GM18867 (cell line): ENCODE results near the gene WHRN.

Experiments
- ATAC-seq: cut with Tn5 transposase; IDR thresholded peaks from one replicate; pipeline ENCODE4 v1.9.1; 2021; ENCODE audit warnings: mild to moderate bottlenecking, moderate library complexity; ENCODE audit not compliant: unreplicated experiment

The WHRN gene

DNA sequence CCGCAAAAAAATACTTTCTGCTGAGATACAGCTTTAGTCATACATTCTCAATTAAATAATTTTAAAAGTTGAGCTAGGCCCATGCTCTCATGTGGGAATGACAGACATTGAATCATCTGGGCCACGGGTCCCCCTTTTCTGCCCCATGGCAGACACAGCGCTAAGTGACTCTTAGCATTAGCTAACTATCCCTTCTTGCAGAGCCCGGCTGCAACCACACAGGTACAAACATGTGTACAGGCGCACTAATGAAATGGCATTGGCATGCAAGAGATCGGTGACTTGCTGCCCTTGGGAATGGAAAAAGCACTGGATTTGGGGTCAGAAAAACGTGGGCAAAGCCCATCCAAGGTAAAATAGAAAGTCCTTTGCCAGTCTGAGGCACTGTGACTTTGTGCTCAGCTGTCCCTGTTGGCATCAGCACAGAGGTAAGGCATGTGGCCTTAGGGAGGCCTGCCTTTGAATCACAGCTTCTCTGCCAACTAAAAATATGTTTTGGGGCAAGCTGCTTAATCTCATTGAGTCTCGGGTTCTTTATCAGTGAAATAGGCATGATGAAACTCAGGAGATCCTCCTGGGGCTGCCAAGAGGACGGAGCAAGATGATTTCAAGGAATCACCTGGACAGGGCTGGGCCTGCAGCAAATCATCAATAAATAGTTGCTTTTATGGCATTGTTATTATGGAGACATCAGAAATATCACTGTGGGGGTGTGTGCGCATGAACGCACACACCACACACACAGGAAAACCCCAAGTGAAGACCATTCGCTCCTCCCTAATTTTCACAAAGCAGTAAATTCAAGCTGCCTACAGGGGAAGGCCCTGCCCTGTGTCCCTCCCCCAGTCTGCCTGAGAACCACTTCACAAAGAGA is 54.2 kb downstream of the WHRN start:
- no peak for ATAC-seq

GRCh38 chr9:114450181-114450580 is 55.1 kb downstream of the WHRN start:
- ATAC-seq: no peak

- no peak for ATAC-seq
These were observed 56.0 kb downstream of the WHRN start for GRCh38 chr9:114449236-114449635.

DNA sequence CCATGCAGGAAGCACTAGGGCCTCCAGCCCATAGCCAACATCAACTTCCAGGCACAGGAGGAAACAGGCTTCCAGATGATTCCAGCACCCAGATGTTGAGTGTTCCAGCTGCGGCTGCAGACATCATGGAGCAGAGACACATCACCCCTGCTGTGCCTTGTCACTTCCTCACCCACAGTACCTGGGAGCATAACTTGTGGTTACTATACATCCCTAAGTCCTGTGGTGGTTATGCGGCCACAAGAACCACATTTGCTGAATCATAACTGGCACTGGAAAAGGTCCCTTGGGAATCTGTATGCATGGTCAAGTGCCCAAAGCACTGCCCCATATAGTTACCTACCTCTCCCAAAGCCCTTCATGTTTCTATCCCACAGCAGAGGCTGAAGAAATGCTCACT is 56.6 kb downstream of the WHRN start:
- ATAC-seq: no peak

- no peak for ATAC-seq
These were observed 58.4 kb downstream of the WHRN start for GRCh38 chr9:114446672-114447450.

- no peak for ATAC-seq
These were observed 59.2 kb downstream of the WHRN start for GRCh38 chr9:114446036-114446435.

DNA sequence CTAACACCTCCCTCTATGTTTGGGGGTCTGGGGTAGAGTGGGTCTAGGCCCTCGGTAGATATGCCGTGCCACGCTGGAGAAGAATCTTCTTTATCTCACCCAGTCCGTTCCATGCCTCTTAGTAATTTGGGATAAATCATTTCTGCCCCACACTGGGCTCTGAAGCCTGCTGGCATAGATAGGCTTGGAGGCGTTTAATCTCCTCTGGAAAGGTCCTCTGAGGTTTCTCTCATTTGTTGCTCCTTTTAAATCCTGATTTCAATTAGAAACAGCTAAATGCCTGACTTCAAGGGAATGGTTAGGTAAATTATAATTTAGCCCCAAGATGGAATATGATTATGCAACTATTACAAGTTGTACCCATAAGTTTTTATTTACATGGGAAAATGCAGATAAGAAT is 59.7 kb downstream of the WHRN start:
- no peak for ATAC-seq

- no peak for ATAC-seq
These were observed 63.3 kb downstream of the WHRN start for GRCh38 chr9:114442022-114442421.

DNA sequence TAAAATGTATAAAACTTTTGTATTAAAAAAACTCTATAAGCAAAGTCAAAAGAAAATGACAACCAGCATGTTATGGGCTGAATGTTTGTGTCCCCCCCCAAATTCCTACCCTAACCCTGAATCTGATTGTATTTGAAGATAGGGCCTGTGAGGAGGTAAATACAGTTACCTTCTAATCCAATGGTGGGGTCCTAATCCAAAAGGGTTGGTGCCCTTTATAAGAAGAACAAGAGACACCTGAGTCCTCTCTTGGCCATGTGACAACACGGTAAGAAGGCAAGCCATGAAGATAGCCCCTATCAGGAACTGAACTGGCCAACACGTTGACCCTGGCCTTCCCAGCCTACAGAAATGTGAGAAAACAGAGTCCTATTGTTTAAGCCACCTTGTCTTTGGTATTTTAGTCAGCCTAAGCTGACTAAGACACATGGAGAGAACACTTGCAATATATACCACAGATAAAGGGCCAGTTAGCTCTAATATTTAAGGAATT is 67.8 kb downstream of the WHRN start:
- ATAC-seq: no peak

GRCh38 chr9:114434878-114435311 is 70.4 kb downstream of the WHRN start:
- ATAC-seq: no peak

- ATAC-seq: no peak
These were observed 71.5 kb downstream of the WHRN start for GRCh38 chr9:114433720-114434255.

DNA sequence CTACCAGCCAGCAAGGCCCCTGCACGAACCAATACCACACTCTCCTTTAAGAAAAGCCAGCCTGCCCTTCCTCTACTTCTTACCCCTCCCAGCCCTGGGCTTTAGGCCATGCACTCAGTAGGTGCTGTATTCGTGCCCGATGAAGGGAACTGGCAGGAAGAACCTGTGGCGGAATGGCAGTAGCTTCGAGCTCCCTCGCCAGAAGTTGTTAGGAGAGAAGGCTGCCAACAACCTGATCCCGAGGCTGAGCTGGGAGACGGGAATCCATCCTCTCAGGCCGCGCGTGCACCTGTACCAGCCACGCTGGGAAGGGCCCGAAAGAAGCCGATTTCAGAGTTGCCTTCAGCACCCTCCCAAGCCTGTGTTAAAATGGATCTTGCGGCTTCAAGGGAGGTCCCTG is 72.2 kb downstream of the WHRN start:
- ATAC-seq: no peak

- ATAC-seq: no peak
These were observed 72.8 kb downstream of the WHRN start for GRCh38 chr9:114432323-114433067.

GRCh38 chr9:114431770-114432169 is 73.5 kb downstream of the WHRN start:
- ATAC-seq: no peak

GRCh38 chr9:114431003-114431402 is 74.3 kb downstream of the WHRN start:
- ATAC-seq: no peak

DNA sequence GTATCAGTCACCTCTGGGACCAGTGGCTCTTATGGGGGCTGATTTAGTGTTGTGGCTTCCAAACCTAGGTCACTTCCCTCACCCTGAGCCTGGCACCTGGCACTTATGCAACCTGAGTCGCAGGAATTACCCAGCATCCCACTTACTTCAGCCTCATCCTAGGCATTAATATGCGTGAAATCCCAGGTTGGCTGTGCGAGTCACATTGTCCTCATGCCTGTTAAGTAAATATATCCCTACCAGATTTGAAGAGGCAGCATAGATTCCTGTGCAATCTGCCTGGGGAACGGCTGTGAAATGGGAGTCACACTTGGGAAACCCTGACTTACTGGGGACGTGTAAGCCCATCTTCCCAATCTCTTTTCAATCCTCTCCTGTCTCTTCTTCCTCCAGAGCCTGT is 74.8 kb downstream of the WHRN start:
- ATAC-seq: no peak

DNA sequence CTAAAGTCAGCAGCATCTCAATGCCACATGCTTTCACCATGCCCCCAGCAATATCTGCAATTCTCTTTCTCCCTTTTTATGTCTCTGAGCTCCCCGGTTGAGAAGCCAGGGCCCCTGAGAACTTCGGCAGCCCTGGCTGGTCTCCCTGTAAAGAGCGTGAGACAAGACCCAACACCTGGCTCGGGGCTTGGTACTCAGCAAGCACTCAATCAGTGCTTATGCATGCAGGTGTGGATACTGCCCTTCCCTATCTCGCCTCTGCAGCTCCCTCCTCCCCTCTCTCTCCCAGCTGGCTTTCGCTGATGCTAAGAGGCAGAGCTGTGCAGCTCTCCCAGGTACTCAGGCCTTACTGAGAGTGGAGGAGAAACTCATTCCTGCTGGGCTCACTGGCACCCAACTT is 75.8 kb downstream of the WHRN start:
- no peak for ATAC-seq

- no peak for ATAC-seq
These were observed 76.8 kb downstream of the WHRN start for GRCh38 chr9:114428466-114428865.

GRCh38 chr9:114427644-114428043 is 77.6 kb downstream of the WHRN start:
- no peak for ATAC-seq

DNA sequence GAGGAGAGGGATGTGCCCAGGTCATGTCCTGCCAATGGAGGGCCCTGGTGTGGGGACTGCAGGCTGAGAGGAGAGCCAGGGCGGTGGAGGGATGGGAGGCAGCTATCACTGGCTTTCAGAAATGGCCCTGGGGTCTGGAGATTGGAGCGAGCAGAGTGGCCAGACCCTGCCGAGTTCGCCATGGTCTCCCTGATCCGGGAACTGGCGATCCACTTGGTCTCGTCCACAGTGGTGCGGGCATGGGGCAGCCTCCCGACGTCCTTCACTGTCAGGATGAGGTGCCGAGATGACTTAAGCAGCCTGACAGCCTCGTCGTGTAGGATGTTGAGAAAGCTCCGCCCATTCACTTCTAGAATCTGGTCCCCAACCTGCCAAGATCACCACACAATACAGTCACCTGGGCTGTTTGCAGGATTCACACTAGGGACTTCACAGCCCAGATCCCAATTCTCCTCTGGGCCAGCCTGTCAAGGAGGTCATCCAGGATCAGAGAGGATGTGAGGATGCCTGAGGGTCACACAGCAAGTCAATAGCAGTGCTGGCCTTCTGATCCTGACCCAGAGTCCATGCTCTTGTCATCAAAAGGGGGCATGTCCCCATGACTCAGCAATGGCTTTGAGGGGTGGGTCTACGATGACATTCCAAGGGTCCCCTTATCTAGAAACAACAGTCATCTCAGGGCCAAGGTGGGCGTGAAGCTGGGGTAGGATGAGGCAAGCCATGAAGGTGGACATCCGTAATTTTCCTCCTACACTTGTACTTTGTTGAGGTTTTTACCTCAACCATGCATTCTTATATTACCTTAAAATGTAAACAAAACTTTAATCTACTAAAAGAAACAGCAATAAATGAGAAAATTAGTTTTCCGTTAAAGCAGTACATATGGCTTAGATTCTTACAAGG is 79.0 kb downstream of the WHRN start:
- no peak for ATAC-seq
